Cardiac muscle cell (in vitro differentiated cells and primary cell): ENCODE data around the gene MAGEA9B. TPM values are rescaled to one million over a fixed set of nuclear protein-coding genes. Genes with fewer than 3 reads are reported as not detected.

Experiments used
- DNase-seq, 2 donors: peaks; one replicate each; pipeline versions ENCODE4 v3.0.0 to v3.0.0-alpha.2; 2010 to 2017; ENCODE audit warnings: low read depth in 1 of 2, low spot score in 1 of 2
- H3K27ac ChIP-seq: fragments of 200-600 bp; sonication (generic); 2 replicates; pipeline ENCODE4 v1.5.1; 2016
- H3K27me3 ChIP-seq: fragments of 200-600 bp; sonication (generic); 2 replicates; pipeline ENCODE4 v1.6.0; 2016; ENCODE audit warnings: control low read depth
- H3K36me3 ChIP-seq: fragments of 200-600 bp; sonication (generic); 2 replicates; pipeline ENCODE4 v1.5.1; 2016; ENCODE audit warnings: control low read depth
- H3K4me1 ChIP-seq: fragments of 200-600 bp; sonication (generic); 2 replicates; pipeline ENCODE4 v1.8.1; 2017; ENCODE audit warnings: low read depth, mild to moderate bottlenecking, mixed run types
- H3K4me3 ChIP-seq: fragments of 200-600 bp; sonication (generic); 2 replicates; pipeline ENCODE4 v1.5.1; 2016; ENCODE audit warnings: mild to moderate bottlenecking
- H3K9me3 ChIP-seq: fragments of 200-600 bp; sonication (generic); 2 replicates; pipeline ENCODE4 v1.5.1; 2017; ENCODE audit warnings: low read depth, mild to moderate bottlenecking, control low read depth
- polyA plus RNA-seq: library from polyadenylated mRNA; unstranded; fragments of >200 nt; fragmentation: Nextera tagmentation; extraction: Ambion mirVana; gene quantifications from 2 replicates; pipeline ENCODE4 v1.2.1, GENCODE V29; 2016
- total RNA-seq: library from RNA; depleted of rRNA; stranded (reverse); fragments of >200 nt; gene quantifications from 2 replicates; pipeline ENCODE4 v1.2.3, GENCODE V29; 2016
- TF ChIP-seq, protein P1 (sequence below): IDR thresholded peaks from 2 replicates; pipeline ENCODE4 v1.5.1; 2012; ENCODE audit warnings: low read depth, mild to moderate bottlenecking, low read length

The MAGEA9B gene
- total and polyA plus RNA-seq, 2 experiments from 2014 or later = not detected

DNA sequence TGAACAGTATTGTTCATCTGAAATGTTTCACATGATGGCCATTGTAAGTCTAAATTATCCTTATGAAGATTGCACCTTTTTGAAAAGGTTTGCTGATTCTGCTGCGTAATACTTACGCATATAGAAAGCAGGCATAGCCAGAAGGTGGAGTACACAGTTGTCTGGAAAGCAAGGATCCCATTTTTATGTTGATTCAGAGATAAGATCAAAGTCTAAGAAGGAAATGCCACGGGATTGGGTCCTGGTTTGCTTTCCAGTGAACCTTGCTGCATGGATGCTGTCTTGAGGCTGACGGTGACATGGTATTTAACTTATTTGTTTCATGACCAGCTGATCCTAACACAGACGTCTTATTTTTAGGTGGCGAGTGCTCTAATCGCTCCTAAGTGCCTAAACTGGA lies 15.5 kb downstream of the MAGEA9B start:
- DNase-seq = no peak
- Histone ChIP-seq H3K27me3 (no peaks in the 10 kb centered on the region), H3K36me3 (no peaks in the 10 kb centered on the region), H3K4me1 (no peaks in the 10 kb centered on the region), H3K27ac (no peak overlapping the region), H3K4me3 (no peak overlapping the region), H3K9me3 (no peaks in the 10 kb centered on the region)
- TF ChIP-seq, protein P1, sequence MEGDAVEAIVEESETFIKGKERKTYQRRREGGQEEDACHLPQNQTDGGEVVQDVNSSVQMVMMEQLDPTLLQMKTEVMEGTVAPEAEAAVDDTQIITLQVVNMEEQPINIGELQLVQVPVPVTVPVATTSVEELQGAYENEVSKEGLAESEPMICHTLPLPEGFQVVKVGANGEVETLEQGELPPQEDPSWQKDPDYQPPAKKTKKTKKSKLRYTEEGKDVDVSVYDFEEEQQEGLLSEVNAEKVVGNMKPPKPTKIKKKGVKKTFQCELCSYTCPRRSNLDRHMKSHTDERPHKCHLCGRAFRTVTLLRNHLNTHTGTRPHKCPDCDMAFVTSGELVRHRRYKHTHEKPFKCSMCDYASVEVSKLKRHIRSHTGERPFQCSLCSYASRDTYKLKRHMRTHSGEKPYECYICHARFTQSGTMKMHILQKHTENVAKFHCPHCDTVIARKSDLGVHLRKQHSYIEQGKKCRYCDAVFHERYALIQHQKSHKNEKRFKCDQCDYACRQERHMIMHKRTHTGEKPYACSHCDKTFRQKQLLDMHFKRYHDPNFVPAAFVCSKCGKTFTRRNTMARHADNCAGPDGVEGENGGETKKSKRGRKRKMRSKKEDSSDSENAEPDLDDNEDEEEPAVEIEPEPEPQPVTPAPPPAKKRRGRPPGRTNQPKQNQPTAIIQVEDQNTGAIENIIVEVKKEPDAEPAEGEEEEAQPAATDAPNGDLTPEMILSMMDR = no peak

DNA sequence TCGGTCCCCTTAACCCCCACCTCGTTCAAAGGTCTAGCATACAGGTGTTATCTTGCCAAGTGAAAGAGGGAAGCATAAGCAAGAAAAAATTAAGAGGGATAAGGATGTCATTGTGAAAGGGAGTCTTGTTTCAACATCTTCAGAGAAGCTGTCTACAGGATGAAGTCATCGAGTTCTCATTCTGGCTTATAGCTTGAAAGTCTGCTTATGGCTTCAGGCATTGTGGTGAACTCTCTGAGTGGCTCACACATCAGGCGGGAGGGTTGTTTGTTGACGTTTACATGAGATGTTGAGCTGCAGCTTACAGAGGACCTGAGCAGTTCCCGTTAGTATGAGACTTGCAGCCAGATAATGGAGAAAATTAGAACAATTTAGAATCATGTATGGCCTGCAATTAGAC lies 16.6 kb downstream of the MAGEA9B start:
- no peak overlapping the region for H3K27ac ChIP-seq
- H3K4me3 ChIP-seq = no peak overlapping the region
- H3K9me3 ChIP-seq = no peaks in the 10 kb centered on the region
- no peaks in the 10 kb centered on the region for H3K27me3 ChIP-seq
- H3K4me1 ChIP-seq = no peaks in the 10 kb centered on the region
- DNase-seq = peak in 1 of 2 donors; percentile 63
- H3K36me3 ChIP-seq = no peaks in the 10 kb centered on the region
- TF ChIP-seq, protein P1 = no peak

DNA sequence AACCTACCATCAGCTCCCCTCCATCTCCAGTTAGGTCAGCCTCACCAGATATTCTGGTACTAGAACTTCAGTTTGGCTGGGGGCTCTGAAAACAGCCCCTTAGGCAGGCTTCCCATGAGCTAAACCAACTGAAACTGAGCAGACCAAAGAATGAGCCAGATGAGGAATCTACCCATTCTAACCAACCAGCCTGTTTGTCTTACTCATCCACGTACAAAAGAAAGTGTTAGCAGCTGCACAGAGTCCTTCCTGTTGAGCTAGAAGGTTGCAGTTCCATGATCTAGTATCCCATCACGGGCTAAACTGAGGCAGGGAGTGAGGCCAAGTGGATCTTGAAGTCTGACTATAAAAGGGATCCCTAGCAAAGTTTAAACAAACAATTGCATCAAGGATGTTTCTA lies 17.5 kb downstream of the MAGEA9B start:
- H3K4me1 ChIP-seq = no peaks in the 10 kb centered on the region
- H3K36me3 ChIP-seq = no peaks in the 10 kb centered on the region
- TF ChIP-seq, protein P1 = no peak
- no peak overlapping the region for H3K27ac ChIP-seq
- DNase-seq = no peak
- H3K27me3 ChIP-seq = no peaks in the 10 kb centered on the region
- no peak overlapping the region for H3K4me3 ChIP-seq
- H3K9me3 ChIP-seq = no peaks in the 10 kb centered on the region

DNA sequence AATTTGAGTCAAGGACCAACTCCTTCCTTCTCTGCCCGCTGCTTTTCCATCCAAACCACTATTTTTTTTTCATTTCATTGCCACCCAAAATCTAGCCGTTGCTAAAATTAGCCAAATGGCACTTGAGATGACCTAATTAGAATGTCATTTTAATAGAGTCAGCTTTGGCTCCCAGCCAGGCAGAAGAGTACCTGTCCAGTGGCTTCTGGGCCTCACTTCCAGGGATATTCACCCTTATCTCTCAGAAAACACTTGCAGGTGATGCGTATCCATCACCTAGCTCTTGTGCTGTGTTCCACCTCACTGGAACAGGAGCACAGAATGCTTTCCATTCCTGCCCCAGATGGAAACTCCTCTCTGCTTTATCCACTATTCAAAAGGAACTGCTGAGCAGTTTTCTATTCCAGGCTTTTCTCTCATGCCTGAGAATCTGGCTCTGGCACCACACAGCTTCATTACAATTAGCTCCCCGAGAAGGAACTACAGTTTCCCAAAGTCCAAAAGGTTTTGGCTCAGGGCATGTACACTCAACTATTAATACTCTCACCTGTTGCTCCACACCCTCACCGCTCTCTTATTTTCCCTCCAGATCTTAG lies 18.5 kb downstream of the MAGEA9B start:
- DNase-seq = no peak
- TF ChIP-seq, protein P1 = no peak
- H3K36me3 ChIP-seq = no peaks in the 10 kb centered on the region
- no peak overlapping the region for H3K4me3 ChIP-seq
- no peaks in the 10 kb centered on the region for H3K27me3 ChIP-seq
- no peak overlapping the region for H3K27ac ChIP-seq
- no peaks in the 10 kb centered on the region for H3K9me3 ChIP-seq
- H3K4me1 ChIP-seq = no peaks in the 10 kb centered on the region

DNA sequence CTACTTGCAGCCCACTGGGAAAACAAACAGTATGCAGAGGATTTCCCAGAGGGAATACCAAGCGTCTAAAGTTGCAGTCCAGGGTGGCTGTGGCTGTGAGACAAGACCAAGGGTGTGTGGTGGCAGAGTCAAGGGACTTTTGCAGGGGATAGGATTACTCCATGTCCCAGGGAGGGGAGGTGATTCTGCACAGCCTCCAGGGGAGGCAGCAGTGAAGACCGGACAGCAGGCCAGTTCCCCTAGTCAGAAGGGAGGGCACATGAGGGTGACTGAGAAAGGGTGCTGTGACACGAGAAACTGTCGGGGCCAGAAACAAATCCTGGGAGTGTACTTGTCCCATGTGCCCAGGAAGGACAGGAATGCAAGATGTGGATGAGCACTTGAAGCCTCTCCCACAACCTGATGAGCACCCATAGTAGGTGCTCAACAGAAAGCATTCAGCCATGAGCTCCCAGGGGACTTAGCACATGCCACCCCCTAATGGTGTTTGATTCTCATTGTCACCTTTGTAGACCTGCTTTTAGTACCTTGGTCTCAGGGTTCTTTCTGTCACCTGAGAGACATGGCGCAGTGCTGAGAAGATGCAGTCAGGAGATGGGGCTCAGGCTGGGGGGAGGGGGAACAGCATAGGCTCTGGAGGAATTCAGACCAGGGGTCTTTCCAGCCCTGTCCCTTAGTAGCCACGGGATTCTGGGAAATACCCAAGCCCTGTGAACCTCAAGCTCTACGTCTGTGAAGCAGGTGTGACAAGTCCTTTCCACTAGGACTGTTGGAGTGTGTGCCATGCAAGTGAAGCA lies 19.4 kb downstream of the MAGEA9B start:
- TF ChIP-seq, protein P1 = no peak
- Histone ChIP-seq H3K36me3 (no peaks in the 10 kb centered on the region), H3K4me1 (no peaks in the 10 kb centered on the region), H3K27ac (no peak overlapping the region), H3K4me3 (no peak overlapping the region), H3K27me3 (no peaks in the 10 kb centered on the region), H3K9me3 (no peaks in the 10 kb centered on the region)
- DNase-seq = no peak
